ENCODE results near the gene TANK.

Gene TANK

DNA sequence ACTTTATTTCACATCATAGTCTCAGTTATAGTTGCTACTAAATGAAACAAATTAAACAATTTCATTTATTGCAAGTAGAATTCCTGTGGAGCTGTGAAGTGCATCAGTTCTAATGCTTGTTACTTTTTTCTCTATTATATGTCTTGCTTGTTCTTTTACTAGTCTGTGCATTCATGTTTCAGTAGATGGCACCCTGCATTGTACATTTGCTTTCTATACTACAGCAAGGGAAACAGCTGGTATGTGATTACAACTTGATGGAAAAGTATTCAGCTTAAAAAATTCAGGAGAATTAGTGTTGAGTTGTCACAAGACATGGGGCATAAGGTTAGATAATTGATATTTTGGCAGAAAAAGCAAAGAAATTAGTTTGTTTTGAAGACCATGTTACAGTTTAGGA lies 72.3 kb downstream of the TANK start:
- no peak for DNase-seq (ENCODE audit: low read depth, low spot score)

GRCh38 chr2:161233858-161234431 lies 73.7 kb downstream of the TANK start:
- DNase-seq (ENCODE audit: low read depth, low spot score), result no peak

DNA sequence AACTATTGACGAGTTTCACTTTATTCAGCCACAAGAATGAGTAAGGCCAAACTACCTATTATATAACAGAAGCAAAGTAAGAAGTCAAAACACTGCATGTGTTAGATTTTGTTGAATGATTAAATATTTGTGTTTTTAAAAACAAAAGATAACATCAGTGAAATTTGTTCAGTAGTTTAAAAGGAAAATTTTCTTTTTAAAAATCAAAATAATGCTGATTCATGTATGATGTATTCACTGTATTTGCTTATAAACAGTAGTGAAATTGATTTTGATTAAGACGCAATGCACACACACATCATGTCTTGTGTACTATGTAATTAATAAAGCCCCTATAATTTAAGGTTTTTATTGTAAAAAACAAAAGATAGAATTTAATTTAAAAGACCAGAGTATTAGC lies 74.4 kb downstream of the TANK start:
- DNase-seq (ENCODE audit: low read depth, low spot score), result no peak

DNA sequence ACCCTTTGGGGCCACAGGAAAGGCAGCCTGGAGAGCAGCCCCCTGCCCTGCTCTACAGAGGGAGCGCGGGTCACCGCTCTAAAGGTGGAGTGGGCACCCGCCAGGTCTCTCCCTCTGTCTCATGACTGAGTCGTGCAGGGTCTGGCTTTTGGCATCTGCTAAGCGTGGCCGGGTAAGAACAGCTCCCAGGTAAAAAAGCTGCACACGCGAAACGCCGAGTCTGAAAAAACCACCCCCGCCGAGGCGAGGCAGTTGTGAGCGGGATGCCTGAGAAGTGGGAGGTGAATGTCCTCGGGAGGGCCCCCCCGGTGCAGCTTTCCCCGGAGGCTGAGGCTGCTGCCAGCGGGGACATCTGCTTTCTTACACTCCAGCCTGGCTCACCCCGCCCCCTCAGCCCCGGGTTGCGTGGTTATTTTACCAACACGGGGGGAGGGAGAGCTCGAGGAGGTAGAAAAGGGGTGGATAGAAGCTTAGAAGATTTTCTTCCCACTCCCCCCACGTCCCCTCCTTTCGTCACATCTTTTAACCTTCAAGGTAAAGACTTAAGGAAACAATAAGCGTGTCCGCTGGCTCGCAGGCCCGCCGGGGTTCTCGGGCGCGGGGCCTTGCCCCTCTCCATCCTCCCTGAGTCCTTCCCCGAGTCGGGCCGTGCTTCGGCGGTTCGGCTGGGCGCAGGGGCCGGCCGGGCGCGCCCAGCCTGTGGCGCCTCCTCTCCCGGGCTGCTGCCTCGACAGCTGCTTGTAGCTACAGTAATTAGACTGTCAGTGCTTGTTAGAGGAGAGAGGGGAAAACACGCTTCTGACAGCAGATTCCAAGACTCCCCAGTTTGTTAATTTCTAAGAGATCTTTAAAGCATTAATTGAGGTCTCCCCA lies 77.4 kb downstream of the TANK start:
- peak; percentile 13 for DNase-seq (ENCODE audit: low read depth, low spot score)

- no peak for DNase-seq (ENCODE audit: low read depth, low spot score)
Measured at GRCh38 chr2:161238265-161238559, 78.0 kb downstream of the TANK start.

DNA sequence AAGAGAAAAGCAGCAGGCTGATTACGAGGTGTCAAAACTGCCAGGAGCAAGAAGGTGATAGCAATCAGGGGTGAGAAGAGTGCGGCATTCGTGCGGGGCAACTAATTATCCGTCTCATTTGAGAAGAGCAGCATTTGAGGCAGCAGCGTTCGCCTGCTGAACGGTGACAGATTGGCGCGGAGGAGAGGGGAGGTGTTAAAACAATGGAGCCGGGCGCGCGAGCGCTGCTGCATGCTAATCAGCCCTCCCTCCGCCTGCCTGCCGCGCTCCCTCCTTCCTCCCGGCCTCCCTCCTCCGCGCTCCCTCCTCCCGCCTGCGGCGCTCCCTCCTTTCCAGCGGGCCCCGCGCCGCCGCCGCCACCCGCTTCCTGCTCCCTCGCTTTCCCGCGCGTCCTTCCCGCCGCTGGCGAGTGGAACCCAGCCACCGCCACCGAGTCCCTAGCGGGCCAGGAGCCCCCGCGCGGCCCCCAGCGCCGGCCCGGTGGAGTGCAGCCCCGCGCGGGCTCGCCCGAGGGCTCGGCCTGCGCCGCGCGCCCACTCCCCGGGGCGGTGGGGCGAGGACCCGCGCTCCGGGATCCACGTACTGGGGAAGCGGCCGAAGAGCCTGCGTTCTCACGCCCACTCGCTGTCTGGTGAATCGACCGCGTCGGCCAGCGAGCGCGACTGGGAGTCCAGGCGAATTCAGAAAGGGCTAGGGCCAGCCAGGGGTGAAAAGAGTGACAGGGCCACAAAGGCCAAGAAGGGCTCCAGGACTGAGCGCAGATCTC lies 78.5 kb downstream of the TANK start:
- peak; percentile 24 for DNase-seq (ENCODE audit: low read depth, low spot score)

- no peak for DNase-seq (ENCODE audit: low read depth, low spot score)
Measured at GRCh38 chr2:161239326-161240109, 79.3 kb downstream of the TANK start.

DNA sequence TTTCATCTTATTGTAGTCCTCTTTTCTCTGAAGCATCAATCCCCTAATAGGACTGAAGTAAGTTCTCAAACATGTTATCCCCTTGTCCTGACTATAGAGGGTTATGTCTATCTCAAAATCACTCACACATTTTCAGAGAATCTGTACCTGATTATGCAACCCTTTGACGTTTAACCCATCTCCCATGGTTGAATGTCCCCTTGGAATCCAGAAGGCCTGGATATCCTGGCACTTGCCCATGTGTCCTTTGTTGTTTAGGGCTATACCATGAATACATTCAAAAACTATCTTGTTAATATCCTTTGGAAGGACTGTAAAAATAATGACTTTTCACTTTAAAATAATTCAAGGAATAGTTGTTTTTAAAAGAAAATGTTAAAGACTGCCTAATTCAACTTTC lies 81.7 kb downstream of the TANK start:
- no peak for DNase-seq (ENCODE audit: low read depth, low spot score)

DNA sequence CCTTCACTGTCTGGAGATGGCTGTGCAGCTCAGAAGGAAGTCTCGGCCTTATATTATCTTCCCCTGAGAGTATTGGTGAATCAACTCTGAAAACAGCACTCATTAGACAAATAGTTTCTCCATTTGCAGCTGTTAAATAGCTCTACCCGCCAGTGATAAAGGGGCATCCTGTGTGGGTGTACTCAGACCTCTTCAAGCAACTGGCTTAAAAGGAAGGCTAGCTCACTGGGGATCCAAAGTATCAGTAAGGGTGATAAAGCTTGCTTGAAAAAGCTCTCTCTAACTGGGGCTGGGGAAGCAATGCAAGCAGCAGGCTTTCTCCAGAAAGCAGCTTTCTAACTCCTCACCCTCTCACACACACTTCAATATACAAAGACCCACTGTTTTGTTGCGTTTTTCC lies 83.1 kb downstream of the TANK start:
- no peak for DNase-seq (ENCODE audit: low read depth, low spot score)

DNA sequence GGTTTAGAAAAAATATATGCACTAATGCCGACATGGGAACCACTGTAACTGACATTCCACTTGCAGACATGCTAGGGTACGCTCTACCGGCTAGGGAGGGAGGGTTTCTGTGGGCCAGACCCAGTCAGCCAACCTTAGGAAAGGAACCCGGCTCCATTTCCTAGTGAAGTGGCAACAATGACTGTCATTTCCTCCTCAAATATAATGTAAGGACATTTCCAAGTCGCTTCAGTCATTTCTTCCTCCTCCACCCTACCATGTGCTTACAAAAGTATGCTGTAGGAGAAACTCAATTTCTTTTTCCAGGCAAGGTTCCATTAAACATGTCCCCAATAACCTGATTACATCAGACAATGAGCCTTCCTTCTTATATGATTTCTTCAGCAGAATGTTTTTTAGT lies 83.7 kb downstream of the TANK start:
- no peak for DNase-seq (ENCODE audit: low read depth, low spot score)

GRCh38 chr2:161244387-161245260 lies 84.4 kb downstream of the TANK start:
- DNase-seq (ENCODE audit: low read depth, low spot score), result peak; percentile 43

DNA sequence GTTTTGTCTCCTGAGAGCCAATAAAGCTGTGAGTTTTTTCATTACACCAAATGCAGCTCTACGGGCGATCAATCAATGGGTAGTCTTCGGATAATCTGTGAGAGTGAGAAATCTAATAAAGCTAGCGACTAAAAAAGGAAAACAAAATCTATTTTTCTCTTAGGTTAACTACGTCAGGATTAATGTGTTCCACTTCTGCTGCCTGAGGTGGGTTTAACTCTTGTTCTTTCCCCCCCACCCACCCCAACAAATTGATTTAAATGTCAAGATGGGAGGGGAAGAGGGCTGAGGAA lies 85.0 kb downstream of the TANK start:
- DNase-seq (ENCODE audit: low read depth, low spot score), result no peak

GRCh38 chr2:161245671-161246070 lies 85.4 kb downstream of the TANK start:
- no peak for DNase-seq (ENCODE audit: low read depth, low spot score)

DNA sequence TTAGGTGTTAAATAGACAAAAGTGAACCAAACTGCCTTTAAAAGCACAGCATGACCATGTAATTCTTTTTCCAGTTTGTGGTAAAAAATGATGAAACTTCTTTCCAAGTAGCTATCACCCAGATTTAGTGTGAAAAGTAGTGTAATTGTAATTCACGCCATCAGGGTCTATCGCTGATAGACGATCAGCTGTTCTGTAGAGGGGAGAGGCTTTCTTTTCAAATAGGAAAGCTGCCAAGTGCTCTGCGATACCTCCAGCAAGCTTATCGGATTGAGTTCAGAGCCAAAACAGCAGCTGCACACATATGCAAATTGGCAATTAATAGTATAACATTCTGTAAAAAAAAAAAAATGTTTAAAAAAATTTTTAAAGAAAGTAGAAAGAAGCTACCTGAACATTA lies 86.1 kb downstream of the TANK start:
- DNase-seq (ENCODE audit: low read depth, low spot score), result no peak

- no peak for DNase-seq (ENCODE audit: low read depth, low spot score)
Measured at GRCh38 chr2:161250864-161251436, 90.7 kb downstream of the TANK start.

- no peak for DNase-seq (ENCODE audit: low read depth, low spot score)
Measured at GRCh38 chr2:161257123-161257952, 97.1 kb downstream of the TANK start.

GRCh38 chr2:161265874-161266273 lies 105.6 kb downstream of the TANK start:
- DNase-seq (ENCODE audit: low read depth, low spot score), result no peak

- no peak for DNase-seq (ENCODE audit: low read depth, low spot score)
Measured at GRCh38 chr2:161269111-161269510, 108.9 kb downstream of the TANK start.

DNA sequence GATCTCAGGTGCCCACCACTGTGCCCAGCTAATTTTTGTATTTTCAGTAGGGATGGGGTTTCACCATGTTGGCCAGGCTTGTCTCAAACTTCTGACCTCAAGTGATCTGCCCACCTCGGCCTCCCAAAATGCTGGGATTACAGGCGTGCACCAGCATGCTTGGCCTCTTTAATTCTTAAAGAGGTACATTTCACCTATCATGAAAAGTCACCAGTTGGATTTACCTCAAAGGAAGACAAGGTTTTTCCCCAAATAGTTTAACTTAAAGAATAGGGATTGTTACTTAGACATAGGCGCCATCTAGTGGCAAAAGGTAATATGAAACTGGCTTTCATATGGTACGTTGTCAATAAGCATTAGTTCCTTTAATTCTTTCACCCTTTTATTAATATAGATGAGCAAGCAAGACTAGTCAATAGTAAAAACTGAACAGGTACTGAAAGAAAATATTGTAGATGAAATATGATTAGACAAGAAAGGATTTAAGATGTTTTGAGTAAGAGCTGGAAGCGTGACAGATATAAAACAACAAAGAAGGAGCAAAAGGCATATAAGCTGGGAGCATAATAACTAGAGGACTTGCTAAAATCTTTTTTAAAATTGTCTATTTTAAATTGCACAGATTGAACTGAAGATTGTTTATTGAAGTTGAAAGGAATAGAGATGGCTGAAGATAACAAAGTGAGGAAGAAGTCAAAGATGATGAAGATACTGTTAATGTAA lies 113.0 kb downstream of the TANK start:
- no peak for DNase-seq (ENCODE audit: low read depth, low spot score)

All from activated CD4-positive, CD25-positive, alpha-beta regulatory T cell treated with anti-CD3 and anti-CD28 coated beads, Interleukin-2, amount 50 U/mL, for 16 hours (primary cell).